GM12892 (cell line): ENCODE results near the gene SLC25A41.

Source experiments
- DNase-seq: peaks from one replicate; pipeline ENCODE4 v3.0.0; 2011; ENCODE audit not compliant: insufficient read length
- FAIRE-seq: peaks from 2 replicates; lab custom pipeline; 2011; peaks lifted over from hg19 to GRCh38; lab: Jason Lieb, UNC
- POLR2A ChIP-seq: IDR thresholded peaks from 2 replicates; pipeline ENCODE4 v1.6.1; 2011; ENCODE audit warnings: low read depth, low read length, control low read depth
- POLR2AphosphoS5 ChIP-seq: IDR thresholded peaks from 2 replicates; pipeline ENCODE4 v1.6.1; 2011; ENCODE audit warnings: low read depth, low read length, control low read depth
- TAF1 ChIP-seq: IDR thresholded peaks from 2 replicates; pipeline ENCODE4 v1.6.1; 2011; ENCODE audit warnings: low read depth, mild to moderate bottlenecking, control low read depth, low read length, borderline replicate concordance

SLC25A41 gene

DNA sequence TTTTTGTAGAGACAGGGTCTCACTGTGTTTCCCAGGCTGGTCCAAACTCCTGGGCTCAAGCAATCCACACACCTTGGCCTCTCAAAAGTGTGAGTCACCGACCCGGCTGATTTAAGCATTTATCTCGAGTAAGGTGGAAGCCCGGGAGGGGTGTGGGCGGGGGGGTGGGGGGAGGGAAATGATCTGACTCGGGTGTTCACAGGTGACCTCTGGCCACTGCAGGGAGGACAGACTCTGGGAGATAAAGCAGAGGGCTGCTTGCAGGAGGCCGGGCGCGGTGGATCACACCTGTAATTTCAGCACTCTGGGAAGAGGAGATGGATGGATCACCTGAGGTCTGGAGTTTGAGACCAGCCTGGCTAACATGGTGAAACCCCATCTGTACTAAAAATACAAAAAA lies 40.1 kb upstream of the SLC25A41 start:
- DNase-seq (no peak), FAIRE-seq (no peak)
- TF ChIP-seq POLR2A (no peak), TAF1 (no peak), POLR2AphosphoS5 (no peak)

DNA sequence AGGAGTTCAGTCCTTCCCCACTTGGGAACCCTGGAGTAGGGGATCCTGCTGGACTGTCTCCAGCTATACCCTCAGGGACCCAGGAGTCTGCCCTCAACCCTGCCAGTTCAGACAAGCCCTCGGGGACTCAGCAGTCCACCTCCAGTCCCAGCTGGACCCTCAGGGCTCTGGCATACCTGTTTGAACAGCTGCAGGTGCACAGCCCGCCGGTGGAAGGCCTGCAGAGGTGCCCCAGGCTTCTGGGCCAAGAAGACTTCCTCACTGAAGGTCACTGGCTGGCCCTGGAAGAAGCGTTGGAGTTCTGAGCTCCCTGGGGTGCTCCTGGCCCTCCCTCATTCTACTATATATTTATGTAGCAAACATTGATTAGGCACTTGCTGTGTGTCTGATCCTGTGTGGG lies 39.1 kb upstream of the SLC25A41 start:
- DNase-seq (no peak), FAIRE-seq (no peak)
- TF ChIP-seq POLR2AphosphoS5: no peak
- TF ChIP-seq POLR2A: no peak
- TF ChIP-seq TAF1: no peak

DNA sequence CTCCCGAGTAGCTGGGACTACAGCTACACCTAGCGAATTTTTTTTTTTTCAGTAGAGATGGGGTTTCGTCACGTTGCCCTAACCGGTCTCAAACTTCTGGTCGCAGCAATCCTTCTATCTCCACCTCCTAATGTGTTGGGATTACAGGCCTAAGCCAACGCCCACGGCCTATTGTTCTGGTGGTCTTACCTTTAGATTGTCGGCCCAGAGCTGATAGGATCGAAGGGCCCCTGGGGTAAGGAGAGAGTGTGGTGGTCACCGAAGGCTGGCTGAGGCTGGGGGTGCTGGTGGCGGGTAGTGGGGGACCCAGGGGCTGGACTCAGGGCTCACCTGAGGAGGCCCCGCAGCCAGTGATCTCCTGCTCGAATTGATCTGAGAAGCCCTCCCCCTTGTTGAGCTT lies 37.5 kb upstream of the SLC25A41 start:
- FAIRE-seq: no peak
- TF ChIP-seq POLR2AphosphoS5 (no peak), POLR2A (no peak), TAF1 (no peak)
- DNase-seq: no peak

DNA sequence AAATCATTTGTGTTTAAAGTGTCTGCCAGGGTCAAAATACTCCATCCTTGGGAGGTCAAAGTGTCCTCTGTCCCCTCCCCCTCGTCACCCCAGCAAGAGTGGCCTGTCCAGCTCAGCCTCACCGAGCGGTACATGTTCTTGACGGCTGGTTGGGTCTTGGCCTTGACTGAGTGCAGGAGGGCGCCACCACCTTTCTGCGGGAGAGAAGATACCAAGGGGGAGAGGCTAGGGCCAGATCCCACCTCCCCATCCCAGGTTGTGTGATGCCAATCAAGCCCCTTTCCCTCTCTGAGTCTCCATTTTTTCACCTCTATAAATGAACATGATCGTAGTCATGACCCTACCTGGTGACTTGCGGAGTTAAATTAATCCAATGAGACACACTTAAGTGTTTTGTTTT lies 36.6 kb upstream of the SLC25A41 start:
- FAIRE-seq: no peak
- TF ChIP-seq POLR2A (no peak), TAF1 (no peak), POLR2AphosphoS5 (no peak)
- no peak for DNase-seq

DNA sequence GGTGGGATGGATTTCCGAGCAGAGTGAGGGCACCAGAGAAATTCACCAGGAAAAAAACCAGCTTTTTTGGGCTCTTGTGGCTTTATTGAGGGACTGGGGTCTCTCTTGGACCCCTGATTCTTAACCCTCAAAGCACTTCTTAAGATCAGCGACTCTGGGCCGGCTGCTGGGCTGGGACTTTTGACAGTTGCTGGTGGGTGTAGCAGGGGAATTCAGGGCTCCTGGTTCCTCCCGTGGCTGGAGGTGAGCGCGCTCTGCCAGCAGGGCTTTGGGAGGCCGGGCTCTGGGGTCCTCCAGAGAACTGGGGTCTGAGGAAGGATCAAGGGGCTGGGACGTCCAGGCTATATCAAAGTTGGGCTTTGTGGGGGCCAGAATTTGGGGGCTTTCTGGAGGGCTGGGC lies 33.8 kb upstream of the SLC25A41 start:
- DNase-seq: no peak
- no peak for FAIRE-seq
- TF ChIP-seq POLR2A (no peak), POLR2AphosphoS5 (no peak), TAF1 (no peak)

DNA sequence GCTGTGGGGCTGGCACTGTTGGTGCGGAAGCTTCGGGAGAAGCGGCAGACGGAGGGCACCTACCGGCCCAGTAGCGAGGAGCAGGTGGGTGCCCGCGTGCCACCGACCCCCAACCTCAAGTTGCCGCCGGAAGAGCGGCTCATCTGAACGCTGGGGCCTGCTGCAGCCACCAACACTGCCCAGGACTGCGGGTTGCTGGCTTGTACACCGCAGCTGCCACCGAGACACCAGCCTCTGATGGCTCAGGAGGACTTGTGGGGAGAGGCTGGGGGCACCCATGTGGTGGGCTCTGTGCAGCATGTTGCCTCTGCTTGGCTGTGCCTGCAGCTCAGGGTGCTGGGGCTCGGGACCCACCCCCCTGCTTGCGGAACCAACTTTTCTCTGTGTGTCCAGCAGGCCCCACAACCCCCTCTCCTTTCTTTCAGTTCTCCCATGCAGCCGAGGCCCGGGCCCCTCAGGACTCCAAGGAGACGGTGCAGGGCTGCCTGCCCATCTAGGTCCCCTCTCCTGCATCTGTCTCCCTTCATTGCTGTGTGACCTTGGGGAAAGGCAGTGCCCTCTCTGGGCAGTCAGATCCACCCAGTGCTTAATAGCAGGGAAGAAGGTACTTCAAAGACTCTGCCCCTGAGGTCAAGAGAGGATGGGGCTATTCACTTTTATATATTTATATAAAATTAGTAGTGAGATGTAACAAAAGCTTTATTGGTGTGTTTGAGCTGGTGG lies 33.1 kb upstream of the SLC25A41 start:
- peak; percentile 26; the same call in 1 of the 2 replicates for TF ChIP-seq POLR2A
- TF ChIP-seq POLR2AphosphoS5: peak; percentile 34; the same call in 1 of the 2 replicates
- no peak for TF ChIP-seq TAF1
- DNase-seq: no peak
- FAIRE-seq: no peak

DNA sequence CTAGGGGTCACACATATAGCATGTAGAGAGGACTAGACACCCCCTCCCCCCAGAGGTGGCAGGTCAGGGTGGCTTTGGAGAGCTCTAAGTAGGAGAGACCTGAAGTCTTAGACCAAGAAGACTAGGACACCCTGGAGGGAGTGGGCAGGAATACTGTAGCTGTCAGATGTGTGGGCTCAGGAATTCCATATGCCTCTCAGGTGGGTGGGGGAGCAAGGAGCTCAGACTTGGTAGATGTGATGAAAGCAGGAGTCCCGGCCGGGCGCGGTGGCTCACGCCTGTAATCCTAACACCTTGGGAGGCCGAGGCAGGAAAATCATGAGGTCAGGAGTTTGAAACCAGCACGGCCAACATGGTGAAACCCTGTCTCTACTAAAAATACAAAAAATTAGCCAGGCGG lies 32.1 kb upstream of the SLC25A41 start:
- TF ChIP-seq POLR2AphosphoS5: no peak
- no peak for TF ChIP-seq POLR2A
- no peak for TF ChIP-seq TAF1
- FAIRE-seq (no peak), DNase-seq (no peak)

DNA sequence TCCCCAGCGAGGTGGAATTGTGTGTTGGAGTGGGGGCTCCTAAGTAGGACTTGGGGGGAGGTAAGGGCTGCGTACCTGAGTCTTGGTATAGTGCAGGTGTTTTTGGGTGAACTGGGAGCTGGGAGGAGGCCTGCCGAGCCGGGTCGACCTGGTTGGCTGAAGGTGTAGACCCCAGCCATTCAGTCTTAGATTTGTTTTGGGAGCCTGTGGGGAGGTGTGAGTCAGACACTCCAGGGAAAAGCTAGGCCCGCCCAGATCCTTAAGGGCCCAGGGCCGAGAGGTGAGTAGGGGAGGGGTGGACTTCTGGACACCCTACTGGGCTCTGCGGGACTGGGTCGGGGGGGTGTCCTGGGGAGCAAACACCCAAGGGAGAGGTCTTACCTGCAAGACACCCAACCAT lies 31.4 kb upstream of the SLC25A41 start:
- FAIRE-seq (no peak), DNase-seq (no peak)
- TF ChIP-seq POLR2A: no peak
- TF ChIP-seq POLR2AphosphoS5: no peak
- TF ChIP-seq TAF1: no peak

DNA sequence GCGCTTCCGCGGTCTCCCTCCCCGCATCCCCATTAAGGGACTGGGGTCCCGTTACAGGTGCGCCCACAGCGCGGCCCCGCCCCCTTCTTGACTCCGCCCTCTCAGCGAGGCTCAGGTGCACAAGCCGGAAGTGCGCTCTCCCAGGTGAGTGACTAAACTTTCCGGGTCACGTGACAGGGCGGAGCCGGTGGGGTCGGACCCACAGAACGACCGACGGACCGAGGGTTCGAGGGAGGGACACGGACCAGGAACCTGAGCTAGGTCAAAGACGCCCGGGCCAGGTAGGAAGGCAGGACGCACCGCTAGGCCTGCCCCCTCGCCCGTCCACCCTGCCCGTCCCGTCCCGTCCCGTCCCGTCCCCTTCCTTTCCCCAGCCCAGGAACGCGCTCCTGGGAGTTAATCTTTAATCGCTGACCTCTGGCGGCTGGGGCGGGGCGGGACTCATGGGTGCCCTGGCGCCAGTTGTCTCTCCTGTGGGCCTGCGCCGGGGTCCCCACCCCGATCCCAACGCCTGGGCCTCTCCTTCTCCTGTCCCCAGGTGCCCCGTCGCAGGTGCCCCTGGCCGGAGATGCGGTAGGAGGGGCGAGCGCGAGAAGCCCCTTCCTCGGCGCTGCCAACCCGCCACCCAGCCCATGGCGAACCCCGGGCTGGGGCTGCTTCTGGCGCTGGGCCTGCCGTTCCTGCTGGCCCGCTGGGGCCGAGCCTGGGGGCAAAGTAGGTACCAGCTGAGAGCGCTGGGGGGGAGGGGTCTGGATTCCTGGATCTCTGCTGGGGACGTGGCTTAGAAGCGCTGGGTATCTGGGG lies 30.7 kb upstream of the SLC25A41 start, which contains the start of gene CRB3:
Gene CRB3 (plus strand): TSS at position 202 of the 804 bp plus-strand sequence. CDS start 431 bp downstream, at position 633.
- no peak for DNase-seq
- TF ChIP-seq TAF1 (no peak), POLR2A (no peak), POLR2AphosphoS5 (no peak)
- no peak for FAIRE-seq

DNA sequence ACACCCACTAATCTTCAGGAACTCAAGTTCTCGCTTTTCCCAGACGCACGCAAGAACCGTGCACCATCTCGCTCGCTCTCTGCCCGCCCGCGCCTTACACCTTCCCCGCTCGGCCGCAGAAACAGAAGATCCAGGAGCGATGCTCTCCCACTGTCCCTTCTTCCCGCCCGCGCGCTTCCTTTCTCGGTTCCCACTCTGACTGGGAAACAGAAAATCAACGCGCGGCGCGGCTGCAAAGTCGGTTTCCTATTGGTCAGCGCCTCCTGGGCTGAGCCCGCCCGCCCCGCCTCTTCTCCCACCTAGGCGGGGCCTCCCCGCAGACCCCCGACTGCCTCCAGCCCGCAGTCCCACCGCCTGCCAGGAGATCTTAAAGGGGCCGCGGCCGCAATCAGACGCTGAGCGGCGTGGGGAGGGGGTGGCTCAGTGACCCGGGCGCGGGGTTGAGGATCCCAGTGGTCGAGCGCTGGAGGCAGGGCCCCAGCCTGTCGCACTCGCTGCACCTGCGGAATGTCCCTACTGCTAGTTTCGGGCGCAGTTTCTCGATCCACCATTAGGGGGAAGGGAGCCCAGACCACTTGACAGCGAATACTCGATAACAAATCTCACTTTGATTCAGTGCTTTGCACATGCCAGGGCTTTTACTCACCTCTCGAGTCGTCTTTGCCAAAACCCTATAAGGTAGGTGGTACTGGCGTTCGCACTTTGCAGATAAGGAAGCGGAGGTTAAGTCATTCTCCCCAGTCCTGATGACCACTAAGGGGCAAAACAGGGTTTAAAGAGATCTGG lies 26.7 kb upstream of the SLC25A41 start:
- TF ChIP-seq TAF1 (no peak), POLR2A (peak; percentile 64; the same call in 1 of the 2 replicates), POLR2AphosphoS5 (no peak)
- peak; percentile 99 for FAIRE-seq
- peak; percentile 93 for DNase-seq

DNA sequence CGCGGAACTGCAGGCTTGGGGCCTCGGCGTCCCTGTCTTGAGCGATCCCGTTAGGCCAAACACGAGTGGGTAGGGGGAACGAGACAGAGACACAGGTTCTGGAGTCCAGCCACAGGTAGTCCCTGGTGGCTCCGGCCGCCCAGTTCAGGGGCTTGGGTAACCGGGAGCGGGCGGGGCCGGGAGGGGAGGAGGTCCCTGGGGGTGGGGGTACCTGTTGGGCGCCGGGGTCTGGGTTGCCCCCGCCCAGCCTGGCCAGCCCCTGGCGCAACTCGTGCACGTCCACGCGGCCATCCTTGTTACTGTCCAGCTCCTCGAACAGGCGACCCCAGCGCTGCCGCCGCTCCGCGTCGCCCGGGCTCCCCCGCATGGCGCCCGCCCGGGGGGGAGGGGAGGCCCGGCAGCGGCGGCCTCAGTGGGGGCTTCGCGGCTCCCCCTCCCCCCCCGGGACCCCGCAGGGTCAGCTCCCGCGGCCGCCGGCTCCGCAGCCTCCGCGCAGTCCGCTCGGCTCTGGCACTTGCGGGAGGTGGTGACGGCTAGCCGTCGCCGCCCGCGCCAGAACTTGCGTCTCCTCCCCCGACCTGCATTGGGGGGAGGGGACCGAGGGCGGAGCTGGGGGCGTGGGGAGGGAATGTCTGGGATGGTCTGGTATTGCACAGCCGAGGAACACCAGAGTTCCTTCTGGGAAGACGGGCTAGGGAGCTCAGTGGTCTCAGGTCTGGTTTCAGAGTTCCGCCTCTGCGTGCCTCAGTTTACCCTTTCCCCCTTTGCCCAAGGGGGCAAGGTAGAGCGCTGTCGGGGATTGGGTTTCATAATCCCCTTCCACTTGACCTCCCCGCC lies 25.9 kb upstream of the SLC25A41 start, which contains the start of gene SLC25A23:
Gene SLC25A23 (minus strand): TSS at position 531 of the 837 bp plus-strand sequence. CDS start 164 bp downstream, at position 367.
- DNase-seq: peak; percentile 86
- TF ChIP-seq POLR2AphosphoS5: no peak
- no peak for TF ChIP-seq POLR2A
- no peak for FAIRE-seq
